Right atrium auricular region (tissue), 2 donors: Measurements from ENCODE around the gene LTBP3. TPM values are rescaled to one million over a fixed set of nuclear protein-coding genes. Genes with fewer than 3 reads are reported as not detected.

ENCODE experiments used
- DNase-seq: peaks from one replicate; pipeline ENCODE4 v3.0.0-alpha.2; 2019; ENCODE audit warnings: low spot score
- H3K27ac ChIP-seq, 2 donors: fragments of 200-600 bp; sonication (generic); 1 replicate in 1 of 2; 2 replicates in 1 of 2; pipeline ENCODE4 v1.5.1; 2016 to 2019
- H3K27me3 ChIP-seq, 2 donors: fragments of 200-600 bp; sonication (generic); one replicate each; pipeline versions ENCODE4 v1.5.1 to v1.6.0; 2017 to 2019
- H3K36me3 ChIP-seq: fragments of 200-600 bp; sonication (generic); one replicate; pipeline ENCODE4 v1.5.1; 2016
- H3K4me1 ChIP-seq, 2 donors: fragments of 200-600 bp; sonication (generic); one replicate each; pipeline versions ENCODE4 v1.5.1 to v1.6.0; 2017 to 2019
- H3K4me3 ChIP-seq, 2 donors: fragments of 200-600 bp; sonication (generic); 1 replicate in 1 of 2; 2 replicates in 1 of 2; pipeline ENCODE4 v1.5.1; 2017 to 2019; ENCODE audit warnings: mild to moderate bottlenecking in 1 of 2, moderate library complexity in 1 of 2
- H3K9me3 ChIP-seq, 2 donors: fragments of 200-600 bp; sonication (generic); one replicate each; pipeline ENCODE4 v1.5.1; 2019
- total RNA-seq, 2 donors: library from RNA; depleted of rRNA; stranded (reverse); fragments of >200 nt; gene quantifications; one replicate each; pipeline ENCODE4 v1.1.0, GENCODE V29; 2016
- TF ChIP-seq, protein P1 (sequence below), 2 donors: fragments of 200-600 bp; sonication (generic); IDR thresholded peaks; one replicate each; pipeline ENCODE4 v1.5.1; 2019; ENCODE audit warnings: antibody characterized with exemption in 2 of 2

Gene LTBP3
- total RNA-seq, 2 donors from 2014 or later = 114 to 161 TPM

GRCh38 chr11:65578134-65578533 is 20.0 kb upstream of the LTBP3 start:
- H3K4me1 ChIP-seq = peaks cover 0 to 52% of the 10 kb centered on the region in 2 donors
- no peak for DNase-seq

DNA sequence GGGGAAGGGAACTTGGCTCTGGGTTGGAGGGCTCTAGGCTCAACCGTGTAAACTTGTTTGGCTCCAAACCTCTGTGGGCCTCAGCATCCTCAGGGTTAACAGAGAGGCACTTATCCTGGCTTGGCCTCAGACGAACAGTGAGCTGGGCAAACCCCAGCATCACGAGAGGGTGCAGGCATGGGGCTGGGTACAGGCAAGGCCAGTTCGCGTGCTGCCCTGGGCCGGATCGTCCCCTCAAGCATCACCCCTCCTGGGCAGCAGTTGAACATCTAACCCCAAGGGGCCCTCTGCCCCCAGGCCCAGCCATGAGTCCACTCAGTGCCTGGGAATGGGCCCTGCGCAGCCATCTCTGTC is 19.6 kb upstream of the LTBP3 start:
- DNase-seq = no peak
- no peaks in the 10 kb centered on the region for H3K27me3 ChIP-seq
- H3K4me3 ChIP-seq = peak overlapping the region; percentile 66 to 84
- H3K36me3 ChIP-seq = peaks cover 36% of the 10 kb centered on the region
- TF ChIP-seq, protein P1, sequence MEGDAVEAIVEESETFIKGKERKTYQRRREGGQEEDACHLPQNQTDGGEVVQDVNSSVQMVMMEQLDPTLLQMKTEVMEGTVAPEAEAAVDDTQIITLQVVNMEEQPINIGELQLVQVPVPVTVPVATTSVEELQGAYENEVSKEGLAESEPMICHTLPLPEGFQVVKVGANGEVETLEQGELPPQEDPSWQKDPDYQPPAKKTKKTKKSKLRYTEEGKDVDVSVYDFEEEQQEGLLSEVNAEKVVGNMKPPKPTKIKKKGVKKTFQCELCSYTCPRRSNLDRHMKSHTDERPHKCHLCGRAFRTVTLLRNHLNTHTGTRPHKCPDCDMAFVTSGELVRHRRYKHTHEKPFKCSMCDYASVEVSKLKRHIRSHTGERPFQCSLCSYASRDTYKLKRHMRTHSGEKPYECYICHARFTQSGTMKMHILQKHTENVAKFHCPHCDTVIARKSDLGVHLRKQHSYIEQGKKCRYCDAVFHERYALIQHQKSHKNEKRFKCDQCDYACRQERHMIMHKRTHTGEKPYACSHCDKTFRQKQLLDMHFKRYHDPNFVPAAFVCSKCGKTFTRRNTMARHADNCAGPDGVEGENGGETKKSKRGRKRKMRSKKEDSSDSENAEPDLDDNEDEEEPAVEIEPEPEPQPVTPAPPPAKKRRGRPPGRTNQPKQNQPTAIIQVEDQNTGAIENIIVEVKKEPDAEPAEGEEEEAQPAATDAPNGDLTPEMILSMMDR (IDR thresholded peaks at IDR 0.05) = no peak
- H3K27ac ChIP-seq = peak overlapping the region; percentile 94 to 97
- H3K4me1 ChIP-seq = peaks cover 0 to 56% of the 10 kb centered on the region in 2 donors
- H3K9me3 ChIP-seq = no peaks in the 10 kb centered on the region

More at GRCh38 chr11:65578134-65578533, 20.0 kb upstream of the LTBP3 start:
- Histone ChIP-seq H3K36me3 (peaks cover 38% of the 10 kb centered on the region), H3K27ac (peak overlapping the region; percentile 94 to 97), H3K4me3 (peak overlapping the region in 1 of 2 donors; percentile 84), H3K9me3 (no peaks in the 10 kb centered on the region), H3K27me3 (no peaks in the 10 kb centered on the region)
- TF ChIP-seq, protein P1 (IDR thresholded peaks at IDR 0.05) = no peak

DNA sequence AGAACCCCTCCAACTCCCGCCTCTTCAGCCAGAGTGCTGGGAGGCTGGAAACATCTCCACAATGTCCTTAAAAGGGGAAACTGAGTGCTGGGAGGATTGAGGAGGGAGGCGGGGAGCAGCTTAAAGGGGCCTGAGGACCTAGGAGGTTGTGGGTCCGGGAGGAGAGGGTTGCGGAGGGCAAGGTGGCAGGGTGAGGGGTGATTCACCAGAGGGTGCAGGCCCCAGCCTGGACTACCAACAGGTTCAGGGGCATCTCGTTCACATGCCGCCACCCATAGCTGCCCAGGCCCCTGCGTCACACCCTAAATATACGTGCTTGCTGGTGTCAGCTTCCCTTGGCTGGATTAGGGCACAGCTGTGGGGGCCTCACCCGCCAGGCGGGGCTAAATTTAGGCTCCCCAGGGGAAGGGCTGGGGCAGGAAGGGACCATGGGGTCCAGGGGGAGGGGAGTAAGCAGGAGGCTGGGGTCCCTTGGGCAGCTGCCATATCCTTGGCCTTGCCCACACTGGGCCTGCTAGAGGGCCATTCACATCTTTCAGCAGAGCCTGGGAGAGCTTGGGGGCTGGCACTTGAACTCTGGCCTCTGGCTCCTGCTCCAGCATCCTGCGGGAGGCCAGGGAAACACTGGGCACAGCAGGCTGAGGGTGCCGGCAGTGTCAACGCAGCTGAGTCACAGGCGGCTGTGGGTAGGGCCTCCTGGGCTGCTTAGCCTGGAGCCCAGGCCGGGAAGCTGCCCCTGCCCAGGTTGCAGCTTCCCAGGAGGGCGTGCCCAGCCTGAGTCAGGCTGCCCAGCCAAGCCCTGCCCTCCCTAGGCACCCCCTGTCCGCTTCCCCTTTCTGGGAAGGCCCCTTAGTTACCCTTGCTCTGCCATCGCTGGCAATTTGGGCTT is 19.0 kb upstream of the LTBP3 start:
- H3K27me3 ChIP-seq = no peaks in the 10 kb centered on the region
- H3K27ac ChIP-seq = peak overlapping the region; percentile 94 to 97
- H3K9me3 ChIP-seq = no peaks in the 10 kb centered on the region
- peaks cover 34% of the 10 kb centered on the region for H3K36me3 ChIP-seq
- peak overlapping the region; percentile 66 to 84 for H3K4me3 ChIP-seq
- TF ChIP-seq, protein P1 (IDR thresholded peaks at IDR 0.05) = no peak
- DNase-seq = peak; percentile 84
- H3K4me1 ChIP-seq = peaks cover 0 to 57% of the 10 kb centered on the region in 2 donors

DNA sequence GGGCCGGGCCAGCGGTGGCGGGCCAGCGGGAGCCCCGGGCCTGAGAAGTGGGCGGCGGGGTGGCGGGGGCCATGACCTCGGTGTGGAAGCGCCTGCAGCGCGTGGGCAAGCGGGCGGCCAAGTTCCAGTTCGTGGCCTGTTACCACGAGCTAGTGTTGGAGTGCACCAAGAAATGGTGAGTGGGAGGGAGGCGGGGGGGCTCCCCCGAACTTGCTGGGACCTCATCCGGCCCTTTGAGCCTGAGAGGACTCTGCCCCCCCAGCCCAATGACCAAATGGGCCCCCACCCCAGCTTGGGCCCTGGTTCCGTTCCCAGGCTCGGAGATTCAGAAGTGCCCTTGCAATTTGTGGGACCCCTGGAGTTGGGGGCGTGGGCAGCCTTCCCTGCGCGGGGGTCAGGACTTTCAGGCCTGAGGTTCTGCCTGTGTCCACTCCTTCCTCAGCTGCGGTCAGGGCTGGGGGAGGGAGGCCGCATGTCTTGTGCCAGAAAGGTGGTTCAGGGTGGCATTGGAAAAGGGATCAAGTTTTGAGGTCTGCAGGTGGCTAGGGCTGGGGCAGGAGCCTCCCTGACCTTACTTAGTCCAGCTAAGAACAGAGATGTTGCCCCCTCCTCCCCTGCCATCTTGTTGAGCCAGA is 18.2 kb upstream of the LTBP3 start:
- Histone ChIP-seq H3K27ac (peak overlapping the region; percentile 94 to 97), H3K36me3 (peaks cover 26% of the 10 kb centered on the region), H3K4me3 (peak overlapping the region; percentile 66 to 84), H3K27me3 (no peaks in the 10 kb centered on the region), H3K9me3 (no peaks in the 10 kb centered on the region), H3K4me1 (peaks cover 0 to 65% of the 10 kb centered on the region in 2 donors)
- TF ChIP-seq, protein P1 (IDR thresholded peaks at IDR 0.05) = no peak
- DNase-seq = no peak

- peak within 1 kb of the TSS; percentile 94 to 97 for H3K27ac ChIP-seq
- no peaks in the 10 kb centered on the region for H3K27me3 ChIP-seq
- H3K4me1 ChIP-seq = peaks cover 0 to 72% of the 10 kb centered on the region in 2 donors
These were observed 17.5 kb upstream of the LTBP3 start, which contains the start of gene EHBP1L1 for GRCh38 chr11:65575568-65576231. Gene EHBP1L1 (plus strand): TSS chr11:65576053. CDS start chr11:65576303, 250 bp downstream.

More at GRCh38 chr11:65575568-65576231, 17.5 kb upstream of the LTBP3 start, which contains the start of gene EHBP1L1:
- Histone ChIP-seq H3K36me3 (peaks cover 20% of the 10 kb centered on the region), H3K4me3 (peak within 1 kb of the TSS; percentile 66 to 84), H3K9me3 (no peaks in the 10 kb centered on the region)
- TF ChIP-seq, protein P1 (IDR thresholded peaks at IDR 0.05) = no peak
- DNase-seq = no peak
